HG03095 (cell line): ENCODE results near the gene KLK5.

ENCODE experiments used
- ATAC-seq: cut with Tn5 transposase; IDR thresholded peaks from one replicate; pipeline ENCODE4 v1.9.1; 2021; ENCODE audit warnings: moderate library complexity; ENCODE audit not compliant: unreplicated experiment

The KLK5 gene

GRCh38 chr19:50894478-50895356, 58.1 kb downstream of the KLK5 start:
- no peak for ATAC-seq
